Stimulated activated CD4-positive, alpha-beta T cell treated with anti-CD3 and anti-CD28 coated beads, Interleukin-2, amount 100 ng/mL, for 48 hours (primary cell): ENCODE results near the gene CPNE6.
A peak's percentile ranks its signal among the peaks of the same experiment; 100 is the strongest.

ENCODE experiments used
- DNase-seq, 2 donors: peaks; one replicate each; pipeline ENCODE4 v3.0.0-alpha.2; 2020

Gene CPNE6

GRCh38 chr14:24070285-24071143 is 848 bp upstream of the CPNE6 start:
- DNase-seq = no peak

DNA sequence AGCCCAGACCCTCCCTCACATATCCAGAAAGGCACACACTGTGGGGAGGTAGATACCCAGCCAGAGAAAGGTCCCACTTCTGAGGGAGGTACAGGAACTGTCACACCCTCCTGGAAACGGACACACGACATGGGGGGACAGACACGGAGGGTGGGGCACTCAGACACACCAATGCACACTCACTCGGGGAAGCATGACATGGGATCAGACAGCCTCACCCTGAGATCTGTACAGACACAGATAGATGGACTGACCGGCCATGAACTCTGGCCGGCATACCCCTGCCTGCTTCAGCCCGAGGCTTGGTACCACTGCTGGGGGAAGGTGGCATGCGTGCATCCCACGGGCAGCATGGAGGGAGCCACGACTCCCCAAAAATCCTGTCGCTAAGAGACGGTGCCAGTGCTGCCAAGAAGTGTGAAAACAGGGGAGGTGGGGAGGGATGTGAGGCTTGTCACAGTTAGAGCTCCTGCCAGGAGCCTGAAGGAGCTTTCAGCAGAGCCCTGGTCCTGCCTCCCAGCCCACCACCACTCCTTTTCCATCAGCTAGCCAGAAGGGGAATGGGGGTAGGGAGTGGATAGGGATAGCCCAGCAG is 571 bp downstream of the CPNE6 start:
- no peak for DNase-seq

DNA sequence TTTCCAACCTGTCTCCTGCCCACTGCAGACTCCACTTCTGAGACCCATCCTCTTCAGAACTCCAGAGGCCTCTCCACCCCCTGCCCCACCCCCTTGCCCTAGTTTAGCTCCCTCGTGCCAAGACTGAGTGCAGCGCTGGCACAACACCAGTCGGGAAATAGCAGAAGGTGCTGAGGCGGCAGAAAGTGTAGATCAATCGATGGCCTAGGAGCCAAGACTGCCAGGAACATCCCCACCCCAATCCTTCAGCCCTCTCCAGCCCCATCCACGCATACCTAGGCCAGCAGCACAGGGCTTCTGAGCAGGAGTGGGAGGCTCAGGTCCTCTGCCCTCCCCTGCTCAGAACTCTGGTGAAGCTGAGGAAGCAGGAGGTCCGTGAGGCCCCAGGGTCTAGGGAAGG is 1.1 kb downstream of the CPNE6 start:
- DNase-seq = no peak

- DNase-seq = no peak
Measured at GRCh38 chr14:24072881-24073877, 1.8 kb downstream of the CPNE6 start.

DNA sequence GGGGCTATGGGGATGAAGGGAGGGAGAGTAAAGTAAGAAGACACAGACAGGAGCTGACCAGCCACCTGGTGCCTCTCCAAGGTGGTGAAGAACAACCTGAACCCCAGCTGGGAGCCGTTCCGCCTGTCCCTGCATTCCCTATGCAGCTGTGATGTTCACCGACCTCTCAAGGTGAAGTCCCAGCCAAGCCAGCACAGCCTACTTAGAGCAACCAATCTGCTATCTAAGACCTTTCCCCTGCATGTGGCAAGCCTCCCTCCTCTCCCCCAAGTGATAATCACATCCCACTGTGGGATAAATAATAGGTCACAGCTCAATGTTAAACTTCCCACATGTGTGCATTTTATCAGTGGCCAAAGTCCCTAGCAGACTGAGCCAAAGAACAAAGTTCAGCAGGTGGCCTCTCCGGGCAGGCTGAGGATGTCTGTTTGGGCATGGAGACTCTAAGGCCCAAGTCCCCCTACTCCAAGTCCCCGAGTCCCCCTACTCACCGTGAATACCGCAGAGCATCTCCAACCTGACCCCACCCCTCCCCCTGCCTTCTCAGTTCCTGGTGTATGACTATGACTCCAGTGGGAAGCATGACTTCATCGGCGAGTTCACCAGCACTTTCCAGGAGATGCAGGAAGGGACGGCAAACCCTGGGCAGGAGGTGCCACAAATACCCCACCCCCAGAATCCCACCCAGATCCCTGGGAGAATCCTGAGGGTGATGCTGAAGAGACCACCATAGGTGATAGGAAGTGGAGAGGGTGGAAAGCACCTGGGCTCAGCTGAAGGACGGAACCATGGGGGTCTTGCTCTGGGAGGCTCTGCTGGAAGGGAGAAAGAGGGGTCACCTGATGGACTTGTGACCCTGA is 3.5 kb downstream of the CPNE6 start:
- no peak for DNase-seq

DNA sequence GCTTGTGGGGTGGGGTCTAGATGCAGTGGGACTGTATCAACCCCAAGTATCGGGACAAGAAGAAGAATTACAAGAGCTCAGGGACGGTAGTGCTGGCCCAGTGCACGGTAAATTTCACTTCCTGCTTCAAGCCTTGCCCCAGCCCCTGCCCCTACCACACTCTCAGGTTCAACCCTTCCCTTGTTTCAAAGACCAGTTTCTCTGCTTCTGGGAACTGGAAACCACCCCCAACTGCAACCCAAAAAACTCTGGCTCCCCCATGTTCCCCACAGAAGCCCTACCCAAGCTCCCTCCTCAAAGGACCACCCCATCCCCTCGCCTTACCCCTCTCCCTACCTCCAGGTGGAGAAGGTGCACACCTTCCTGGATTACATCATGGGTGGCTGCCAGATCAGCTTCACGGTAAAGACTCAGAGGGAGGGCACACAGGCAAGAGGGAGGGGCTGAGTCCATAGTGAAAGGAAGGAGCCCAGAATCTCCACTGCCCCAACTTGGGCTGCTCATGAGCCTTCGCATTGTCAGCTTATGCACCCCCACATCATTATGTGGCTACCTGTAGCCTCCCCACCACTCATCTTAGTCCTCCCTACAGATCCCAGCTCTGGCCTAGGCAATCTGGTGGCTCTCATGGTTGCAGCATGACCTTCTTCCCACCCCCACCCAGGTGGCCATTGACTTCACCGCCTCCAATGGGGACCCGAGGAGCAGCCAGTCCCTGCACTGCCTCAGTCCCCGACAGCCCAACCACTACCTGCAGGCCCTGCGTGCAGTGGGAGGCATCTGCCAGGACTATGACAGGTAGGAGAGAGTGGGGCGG is 4.3 kb downstream of the CPNE6 start:
- no peak for DNase-seq

DNA sequence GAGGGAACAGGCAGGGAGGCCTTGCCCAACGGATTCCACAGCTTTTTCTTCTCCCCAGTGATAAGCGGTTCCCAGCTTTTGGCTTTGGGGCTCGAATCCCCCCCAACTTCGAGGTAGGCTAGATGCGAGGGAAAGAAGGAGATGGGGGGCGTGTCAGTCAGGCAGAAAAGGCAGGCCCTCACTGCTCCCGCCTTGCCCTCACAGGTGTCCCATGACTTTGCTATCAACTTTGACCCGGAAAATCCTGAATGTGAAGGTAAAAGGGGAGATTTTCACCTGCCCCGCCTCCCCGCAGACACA is 4.9 kb downstream of the CPNE6 start:
- DNase-seq = no peak

GRCh38 chr14:24077086-24077485 is 5.7 kb downstream of the CPNE6 start:
- no peak for DNase-seq

- DNase-seq = no peak
Measured at GRCh38 chr14:24078146-24078545, 6.8 kb downstream of the CPNE6 start.

- DNase-seq = no peak
Measured at GRCh38 chr14:24079491-24080141, 8.3 kb downstream of the CPNE6 start.

GRCh38 chr14:24080142-24080530 is 8.8 kb downstream of the CPNE6 start:
- no peak for DNase-seq

DNA sequence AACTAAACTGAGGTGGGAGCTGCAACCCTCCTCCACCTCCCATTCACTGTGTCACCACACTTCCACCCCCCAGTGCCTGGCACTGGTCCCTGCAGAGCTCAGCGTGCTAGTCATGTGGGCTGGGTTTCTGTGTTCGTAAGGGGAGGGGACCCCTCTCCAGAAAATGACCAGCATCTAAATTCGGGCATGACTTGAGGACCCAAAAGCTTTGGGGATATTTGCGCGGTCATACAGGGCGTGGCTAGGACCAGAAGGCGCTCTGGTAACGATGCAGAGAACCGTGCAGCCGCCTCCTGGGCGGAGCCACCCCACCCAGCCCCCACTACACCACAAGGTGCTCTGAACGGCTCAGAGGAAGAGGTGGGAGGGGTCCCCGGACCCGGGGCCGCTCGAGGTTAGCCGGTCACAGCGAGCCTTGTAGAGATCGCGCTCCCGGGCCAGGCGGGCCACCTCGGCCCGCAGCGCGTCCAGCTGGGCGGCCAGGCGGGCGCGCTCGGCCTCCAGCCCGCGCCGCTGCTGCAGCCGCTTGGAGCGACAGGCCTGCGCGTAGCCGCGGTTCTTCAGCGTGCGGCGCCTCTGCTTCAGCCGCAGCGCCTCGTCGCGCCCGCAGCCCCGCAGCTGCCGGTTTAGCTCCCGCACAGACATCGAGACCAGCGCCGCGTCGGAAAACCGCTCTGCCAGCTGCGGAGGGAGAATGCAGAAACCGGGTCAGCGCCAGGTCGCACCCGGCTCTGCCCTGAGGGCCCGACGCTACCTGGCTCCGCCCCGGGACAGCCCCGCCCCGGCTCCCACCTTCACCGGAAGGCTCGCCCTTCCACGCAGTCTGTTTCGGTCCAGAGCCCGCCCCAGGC is 9.8 kb downstream of the CPNE6 start:
- peak; percentile 49 to 58 for DNase-seq

GRCh38 chr14:24081739-24082211 is 10.4 kb downstream of the CPNE6 start:
- no peak for DNase-seq

DNA sequence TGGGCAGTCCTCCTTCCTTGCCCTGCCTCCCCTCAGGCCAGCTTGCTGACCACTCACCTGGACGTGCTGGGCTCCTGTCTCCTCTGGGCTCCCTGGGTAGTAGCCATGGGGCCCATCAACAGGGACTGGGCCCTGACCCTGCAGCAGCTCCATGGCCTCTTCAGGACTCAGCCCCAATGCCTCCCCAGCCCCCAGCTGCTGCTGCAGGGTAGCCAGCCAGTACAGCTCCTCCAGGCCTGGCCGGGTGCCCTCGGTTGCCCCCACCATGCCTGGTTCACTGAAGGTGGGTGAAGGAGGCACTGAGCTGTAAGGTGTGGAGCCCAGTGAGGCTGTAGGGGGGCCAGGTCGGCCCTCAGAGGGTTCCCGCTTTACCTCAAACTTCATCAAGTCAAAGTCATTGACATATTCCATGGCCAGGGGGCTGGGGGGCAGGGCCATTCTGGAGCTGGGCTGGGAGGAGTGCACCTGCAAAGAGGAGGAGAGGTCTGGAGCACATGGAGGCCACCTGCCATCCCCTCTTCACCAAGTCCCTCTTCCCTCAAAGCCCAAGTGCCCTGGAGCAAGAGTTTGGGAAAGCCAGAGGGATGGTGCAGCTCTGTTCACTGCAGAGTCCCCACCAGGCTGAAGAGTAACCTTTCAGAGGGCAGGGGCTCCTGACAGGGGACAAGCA is 11.2 kb downstream of the CPNE6 start:
- no peak for DNase-seq

DNA sequence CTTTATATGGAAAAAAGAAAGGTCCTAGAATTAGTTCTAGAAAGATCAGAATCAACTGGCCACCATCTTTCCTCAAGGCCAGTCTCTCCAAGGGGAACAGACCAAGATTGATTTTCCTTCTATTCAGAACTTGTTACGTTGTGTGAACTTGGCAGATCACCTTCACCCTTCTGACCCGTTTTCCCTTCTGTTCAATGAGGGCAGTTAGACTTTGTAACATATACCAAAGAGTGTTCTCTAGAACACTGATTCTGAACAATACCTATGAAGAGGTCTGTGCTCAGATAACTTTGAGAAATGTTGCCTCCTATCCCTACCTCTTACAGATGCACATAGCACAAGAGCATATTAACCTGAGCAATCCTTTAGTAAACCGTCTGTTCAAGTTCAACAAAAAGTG is 12.1 kb downstream of the CPNE6 start:
- no peak for DNase-seq

DNA sequence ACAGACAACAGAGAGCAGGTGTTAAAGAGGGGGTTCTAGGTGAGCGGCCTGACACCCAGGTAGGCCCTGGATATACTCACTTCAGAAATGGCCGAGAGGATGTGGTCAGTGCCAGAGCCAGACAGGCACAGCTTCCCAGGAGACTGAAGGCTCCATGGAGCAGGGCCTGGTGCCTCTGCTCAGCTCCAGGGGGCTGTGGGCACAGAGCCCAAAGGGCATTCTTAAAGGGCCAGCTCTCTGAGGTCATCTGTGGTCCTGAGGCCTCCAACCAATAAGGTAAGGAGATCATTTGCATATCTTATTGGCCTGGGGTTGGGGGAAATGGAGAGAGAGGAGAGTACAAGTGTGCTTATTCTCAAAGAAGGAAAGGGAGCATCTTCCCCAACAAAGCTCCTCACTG is 13.1 kb downstream of the CPNE6 start:
- DNase-seq = no peak

GRCh38 chr14:24085215-24085614 is 13.9 kb downstream of the CPNE6 start:
- no peak for DNase-seq

GRCh38 chr14:24086193-24086955 is 15.0 kb downstream of the CPNE6 start:
- DNase-seq = no peak

DNA sequence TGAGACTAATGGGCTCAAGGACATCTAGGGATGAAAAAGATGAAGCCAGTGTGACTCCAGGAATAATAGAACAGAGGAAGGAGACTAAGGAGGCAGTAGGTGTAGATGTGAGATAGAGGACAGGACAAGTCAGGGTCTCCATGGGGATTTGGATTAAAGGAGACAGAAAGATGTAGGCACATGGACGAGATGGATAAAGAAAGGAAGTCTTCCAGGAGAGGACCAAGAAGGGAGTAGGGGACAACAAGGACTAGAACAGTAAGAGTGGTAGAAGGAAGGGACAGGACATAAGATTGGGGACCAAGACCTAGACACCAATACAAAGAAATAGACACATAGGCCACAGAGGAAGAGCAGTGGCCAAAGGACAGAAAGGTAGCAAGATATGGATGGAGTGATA is 15.6 kb downstream of the CPNE6 start:
- no peak for DNase-seq
